GM19455 (cell line): Measurements from ENCODE around the gene GNB1.
A peak's percentile ranks its signal among the peaks of the same experiment; 100 is the strongest.
"Not testable (repeated sequence)": the region's sequence is repeated elsewhere in the genome, so short reads cannot be mapped to it uniquely, and the experiment has no call there.

Experiments used
- ATAC-seq: cut with Tn5 transposase; IDR thresholded peaks from one replicate; pipeline ENCODE4 v1.9.1; 2021; ENCODE audit not compliant: unreplicated experiment

GNB1 gene

DNA sequence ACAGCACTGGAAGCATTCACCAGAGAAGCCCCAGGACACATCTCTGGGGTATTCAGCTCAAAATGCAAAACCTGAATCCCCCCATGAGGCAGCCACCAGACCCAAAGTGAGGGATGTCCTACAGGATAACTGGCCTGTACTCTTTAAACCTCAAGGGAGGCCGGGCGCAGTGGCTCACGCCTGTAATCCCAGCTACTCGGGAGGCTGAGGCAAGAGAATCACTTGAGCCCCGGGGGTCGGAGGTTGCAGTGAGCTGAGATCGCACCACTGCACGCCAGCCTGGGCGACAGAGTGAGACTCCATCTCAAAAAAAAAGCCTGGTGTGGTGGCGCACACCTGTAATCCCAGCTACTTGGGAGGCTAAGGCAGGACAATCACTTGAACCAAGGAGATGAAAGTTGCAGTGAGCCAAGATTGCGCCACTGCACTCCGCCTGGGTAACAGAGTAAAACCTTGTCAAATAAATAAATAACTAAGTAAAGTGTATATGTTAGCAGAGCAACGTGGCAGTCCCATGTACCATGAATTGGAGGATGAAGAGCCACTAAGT, 29.1 kb downstream of the GNB1 start:
- ATAC-seq, result not testable (repeated sequence)

DNA sequence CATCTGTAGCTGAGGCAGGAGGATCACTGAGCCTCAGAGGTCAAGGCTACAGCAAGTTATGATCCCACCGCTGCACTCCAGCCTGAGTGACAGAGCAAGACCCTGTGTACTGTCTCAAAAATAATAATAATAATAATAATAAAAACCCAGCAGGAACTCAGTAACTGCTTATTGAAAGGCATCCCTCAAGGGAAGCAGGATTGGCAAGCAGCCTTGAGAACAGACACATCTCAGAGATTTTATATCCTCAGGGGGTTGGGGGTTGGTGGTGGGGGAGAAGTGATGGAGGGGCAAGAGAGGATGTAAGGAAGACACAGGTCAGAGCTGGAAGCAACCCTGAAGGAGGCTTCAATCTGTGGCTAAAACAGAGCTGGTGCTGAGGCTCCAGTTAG, 29.6 kb downstream of the GNB1 start:
- no peak for ATAC-seq

DNA sequence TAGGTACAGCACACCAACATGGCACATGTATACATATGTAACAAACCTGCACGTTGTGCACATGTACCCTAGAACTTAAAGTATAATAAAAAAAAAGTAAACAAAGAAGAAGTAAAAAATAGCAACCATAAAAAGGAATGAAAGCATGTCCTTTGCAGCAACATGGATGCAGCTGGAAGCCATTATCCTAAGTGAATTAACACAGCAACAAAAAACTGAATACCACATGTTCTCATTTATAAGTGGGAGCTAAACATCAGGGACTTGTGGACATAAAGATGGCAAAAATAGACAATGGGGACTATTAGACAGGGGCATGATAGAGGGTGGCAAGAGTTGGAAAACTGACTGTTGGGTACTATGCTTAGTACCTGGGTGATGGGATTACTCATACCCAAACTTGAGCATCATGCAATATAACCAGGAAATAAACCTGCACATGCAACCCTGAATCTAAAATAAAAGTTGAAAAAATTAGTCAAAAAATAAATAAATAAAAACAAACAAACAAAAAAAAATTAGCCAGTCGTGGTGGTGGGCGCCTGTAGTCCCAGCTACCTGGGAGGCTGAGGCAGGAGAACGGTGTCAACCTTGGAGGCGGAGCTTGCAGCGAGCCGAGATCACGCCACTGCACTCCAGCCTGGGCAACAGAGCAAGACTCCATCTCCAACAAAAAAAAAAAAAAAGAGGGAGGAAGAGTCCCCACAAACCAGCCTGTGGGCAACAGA, 30.8 kb downstream of the GNB1 start:
- not testable (repeated sequence) for ATAC-seq

GRCh38 chr1:1858382-1859086, 32.4 kb downstream of the GNB1 start:
- ATAC-seq, result no peak

GRCh38 chr1:1857096-1857703, 33.7 kb downstream of the GNB1 start:
- ATAC-seq, result no peak

- not testable (repeated sequence) for ATAC-seq
These were observed 34.7 kb downstream of the GNB1 start for GRCh38 chr1:1856161-1856560.

DNA sequence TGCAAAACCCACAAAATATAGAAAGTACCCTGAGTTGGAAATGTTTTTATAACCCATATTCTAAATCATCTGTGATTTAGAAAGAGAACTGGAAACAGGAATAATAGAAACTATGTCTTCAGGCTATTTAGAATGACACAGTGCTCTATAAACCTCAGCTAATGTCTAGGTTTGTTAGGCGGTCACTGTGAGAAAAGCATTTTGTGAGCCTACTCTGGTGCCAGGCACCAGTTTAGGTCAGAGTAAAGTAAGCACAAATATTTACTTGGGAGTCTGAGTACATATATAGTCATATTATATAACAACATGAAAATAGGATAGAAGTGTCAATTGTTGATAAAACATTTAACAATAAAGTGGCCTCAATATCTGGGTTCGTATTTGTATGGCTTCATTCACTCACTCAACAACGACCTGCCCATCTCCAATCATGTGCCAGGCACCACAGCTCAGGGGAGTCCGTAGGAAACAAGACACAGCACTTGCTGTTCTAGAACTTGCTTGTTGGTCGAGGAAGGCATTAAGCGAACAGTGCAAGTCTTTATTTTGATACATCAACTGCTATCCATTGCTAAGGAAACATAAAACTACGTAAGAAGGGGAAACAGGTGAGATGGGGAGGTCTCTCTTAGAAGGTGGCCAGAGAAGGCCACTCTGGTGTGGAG, 37.2 kb downstream of the GNB1 start:
- no peak for ATAC-seq

- ATAC-seq, result no peak
These were observed 38.1 kb downstream of the GNB1 start for GRCh38 chr1:1852619-1853414.

GRCh38 chr1:1847890-1848289, 43.0 kb downstream of the GNB1 start:
- ATAC-seq, result peak; percentile 52

DNA sequence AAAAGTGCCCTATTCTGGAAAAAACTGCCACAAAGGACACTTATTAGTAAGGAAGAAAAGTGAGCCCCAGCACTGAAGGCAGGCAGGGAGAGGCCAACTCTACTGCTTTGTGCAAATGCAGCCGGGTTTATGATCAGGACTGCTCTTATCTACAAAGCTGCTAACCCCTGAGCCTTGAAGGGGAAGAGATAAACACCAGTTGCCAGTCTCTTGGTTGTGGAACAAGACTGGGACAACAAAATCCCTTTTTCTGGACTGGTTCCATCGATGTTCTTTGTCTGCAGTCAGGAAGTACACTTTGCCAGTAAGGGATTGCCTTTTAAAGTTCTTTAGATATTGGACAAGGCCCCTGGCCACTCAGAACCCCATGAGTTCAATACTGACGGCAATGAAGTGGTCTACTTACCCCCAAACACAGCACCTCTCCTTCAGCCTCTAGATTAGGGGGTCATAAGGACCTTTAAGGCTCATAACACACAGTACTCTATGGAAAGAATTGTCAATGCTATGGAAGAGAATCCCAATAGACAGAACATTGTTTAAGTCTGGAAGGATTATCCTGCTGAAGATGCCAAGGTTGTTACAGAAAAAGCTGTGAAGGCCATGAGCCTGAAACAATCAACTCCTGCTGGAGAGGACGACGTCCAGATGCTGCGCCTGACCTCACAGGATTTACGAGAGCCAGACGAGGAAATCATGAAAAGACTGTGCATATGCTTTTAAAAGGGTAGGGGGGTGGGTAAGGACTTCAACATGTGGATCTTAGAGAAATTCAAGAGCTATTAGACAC, 43.6 kb downstream of the GNB1 start:
- ATAC-seq, result no peak

GRCh38 chr1:1846386-1846918, 44.4 kb downstream of the GNB1 start:
- ATAC-seq, result no peak

GRCh38 chr1:1842360-1843146, 48.3 kb downstream of the GNB1 start:
- ATAC-seq, result no peak

GRCh38 chr1:1841575-1841995, 49.3 kb downstream of the GNB1 start:
- no peak for ATAC-seq

GRCh38 chr1:1839311-1839965, 51.4 kb downstream of the GNB1 start:
- no peak for ATAC-seq

DNA sequence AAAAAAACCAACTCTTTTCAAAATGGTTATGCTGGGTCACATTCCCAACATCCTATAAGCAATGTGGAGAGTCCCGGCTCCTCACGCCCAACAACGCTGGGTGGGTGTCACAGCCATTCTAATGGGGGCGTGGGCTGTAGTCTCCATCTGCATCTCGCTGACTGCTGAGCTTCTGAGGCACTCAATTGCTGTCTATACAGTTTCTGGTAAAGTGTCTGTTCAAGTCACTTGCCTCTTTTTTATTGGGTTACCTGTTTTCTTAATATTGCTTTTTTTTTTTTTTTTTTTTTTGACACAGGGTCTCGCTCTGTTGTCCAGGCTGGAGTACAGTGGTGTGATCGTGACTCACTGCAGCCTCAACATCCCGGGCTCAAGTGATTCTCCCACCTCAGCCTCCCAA, 54.8 kb downstream of the GNB1 start:
- ATAC-seq, result no peak

- ATAC-seq, result no peak
These were observed 55.3 kb downstream of the GNB1 start for GRCh38 chr1:1835546-1835945.

DNA sequence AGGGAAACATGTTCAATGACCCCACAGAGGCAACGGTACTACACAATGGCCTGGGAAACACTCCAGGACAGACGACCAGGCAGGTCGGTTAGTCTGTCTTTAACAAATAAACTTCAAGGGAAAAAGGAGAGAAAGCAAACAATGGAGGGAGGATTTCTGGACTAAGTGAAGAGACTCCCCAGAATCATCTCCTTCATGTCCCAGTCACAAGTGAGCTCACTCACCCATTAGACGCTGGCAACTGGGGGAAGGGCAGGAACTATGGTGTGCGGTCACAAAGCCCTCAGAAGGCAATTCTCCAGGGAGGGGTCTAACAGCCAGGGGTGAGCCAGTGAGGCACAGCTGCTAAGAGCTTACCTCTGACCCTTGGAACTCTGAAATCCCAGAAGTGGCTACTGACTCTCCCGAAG, 57.0 kb downstream of the GNB1 start:
- ATAC-seq, result no peak

- no peak for ATAC-seq
These were observed 57.4 kb downstream of the GNB1 start for GRCh38 chr1:1833456-1833855.
